ENCODE results near the gene CAPN13. TPM values are rescaled to one million over a fixed set of nuclear protein-coding genes. Genes with fewer than 3 reads are reported as not detected.

Gene CAPN13
- total and polyA plus RNA-seq, 4 donors, result 0.13 to 0.42 TPM; not detected in 2

DNA sequence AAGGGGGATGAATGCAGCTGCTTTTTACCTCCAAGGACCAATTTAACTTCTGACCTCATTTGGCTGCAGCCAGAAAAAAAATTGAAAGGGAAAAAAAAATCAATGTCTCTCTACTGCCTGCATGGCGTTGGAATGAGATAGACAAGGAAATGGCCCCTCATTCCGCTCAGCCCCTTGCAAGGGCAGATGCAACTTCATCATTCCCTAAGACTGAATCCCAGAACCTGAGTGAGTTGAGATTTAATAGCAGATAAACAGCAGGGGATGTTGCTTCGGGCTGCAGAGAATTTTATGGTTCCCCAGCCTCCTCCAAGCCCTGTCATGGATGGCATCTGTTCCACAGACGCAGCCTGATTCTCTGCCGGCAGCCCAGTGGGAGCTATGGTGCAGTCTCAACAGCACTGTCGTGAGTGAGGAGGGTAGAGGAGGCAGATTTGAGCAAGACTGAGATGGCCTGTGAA lies 49.0 kb downstream of the CAPN13 start:
- TF ChIP-seq, protein P1, sequence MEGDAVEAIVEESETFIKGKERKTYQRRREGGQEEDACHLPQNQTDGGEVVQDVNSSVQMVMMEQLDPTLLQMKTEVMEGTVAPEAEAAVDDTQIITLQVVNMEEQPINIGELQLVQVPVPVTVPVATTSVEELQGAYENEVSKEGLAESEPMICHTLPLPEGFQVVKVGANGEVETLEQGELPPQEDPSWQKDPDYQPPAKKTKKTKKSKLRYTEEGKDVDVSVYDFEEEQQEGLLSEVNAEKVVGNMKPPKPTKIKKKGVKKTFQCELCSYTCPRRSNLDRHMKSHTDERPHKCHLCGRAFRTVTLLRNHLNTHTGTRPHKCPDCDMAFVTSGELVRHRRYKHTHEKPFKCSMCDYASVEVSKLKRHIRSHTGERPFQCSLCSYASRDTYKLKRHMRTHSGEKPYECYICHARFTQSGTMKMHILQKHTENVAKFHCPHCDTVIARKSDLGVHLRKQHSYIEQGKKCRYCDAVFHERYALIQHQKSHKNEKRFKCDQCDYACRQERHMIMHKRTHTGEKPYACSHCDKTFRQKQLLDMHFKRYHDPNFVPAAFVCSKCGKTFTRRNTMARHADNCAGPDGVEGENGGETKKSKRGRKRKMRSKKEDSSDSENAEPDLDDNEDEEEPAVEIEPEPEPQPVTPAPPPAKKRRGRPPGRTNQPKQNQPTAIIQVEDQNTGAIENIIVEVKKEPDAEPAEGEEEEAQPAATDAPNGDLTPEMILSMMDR (IDR thresholded peaks at IDR 0.05; ENCODE audit: low read depth, low read length, missing input control), result no peak
- no peak for TF ChIP-seq NR2F2 (IDR thresholded peaks at IDR 0.05)
- TF ChIP-seq FOXA1 (IDR thresholded peaks at IDR 0.05), result no peak
- no peak for TF ChIP-seq RAD21 (IDR thresholded peaks at IDR 0.05)
- no peak for TF ChIP-seq HNF4A (conservative IDR thresholded peaks at IDR 0.05)
- TF ChIP-seq YY1 (IDR thresholded peaks at IDR 0.05), result no peak
- no peak for TF ChIP-seq JUND (IDR thresholded peaks at IDR 0.05)
- TF ChIP-seq TAF1 (conservative IDR thresholded peaks at IDR 0.05), result no peak
- no peak for TF ChIP-seq HNF4G (IDR thresholded peaks at IDR 0.05)
- no peak for TF ChIP-seq RXRA (IDR thresholded peaks at IDR 0.05)
- TF ChIP-seq, protein P2, sequence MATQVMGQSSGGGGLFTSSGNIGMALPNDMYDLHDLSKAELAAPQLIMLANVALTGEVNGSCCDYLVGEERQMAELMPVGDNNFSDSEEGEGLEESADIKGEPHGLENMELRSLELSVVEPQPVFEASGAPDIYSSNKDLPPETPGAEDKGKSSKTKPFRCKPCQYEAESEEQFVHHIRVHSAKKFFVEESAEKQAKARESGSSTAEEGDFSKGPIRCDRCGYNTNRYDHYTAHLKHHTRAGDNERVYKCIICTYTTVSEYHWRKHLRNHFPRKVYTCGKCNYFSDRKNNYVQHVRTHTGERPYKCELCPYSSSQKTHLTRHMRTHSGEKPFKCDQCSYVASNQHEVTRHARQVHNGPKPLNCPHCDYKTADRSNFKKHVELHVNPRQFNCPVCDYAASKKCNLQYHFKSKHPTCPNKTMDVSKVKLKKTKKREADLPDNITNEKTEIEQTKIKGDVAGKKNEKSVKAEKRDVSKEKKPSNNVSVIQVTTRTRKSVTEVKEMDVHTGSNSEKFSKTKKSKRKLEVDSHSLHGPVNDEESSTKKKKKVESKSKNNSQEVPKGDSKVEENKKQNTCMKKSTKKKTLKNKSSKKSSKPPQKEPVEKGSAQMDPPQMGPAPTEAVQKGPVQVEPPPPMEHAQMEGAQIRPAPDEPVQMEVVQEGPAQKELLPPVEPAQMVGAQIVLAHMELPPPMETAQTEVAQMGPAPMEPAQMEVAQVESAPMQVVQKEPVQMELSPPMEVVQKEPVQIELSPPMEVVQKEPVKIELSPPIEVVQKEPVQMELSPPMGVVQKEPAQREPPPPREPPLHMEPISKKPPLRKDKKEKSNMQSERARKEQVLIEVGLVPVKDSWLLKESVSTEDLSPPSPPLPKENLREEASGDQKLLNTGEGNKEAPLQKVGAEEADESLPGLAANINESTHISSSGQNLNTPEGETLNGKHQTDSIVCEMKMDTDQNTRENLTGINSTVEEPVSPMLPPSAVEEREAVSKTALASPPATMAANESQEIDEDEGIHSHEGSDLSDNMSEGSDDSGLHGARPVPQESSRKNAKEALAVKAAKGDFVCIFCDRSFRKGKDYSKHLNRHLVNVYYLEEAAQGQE (IDR thresholded peaks at IDR 0.05), result no peak
- TF ChIP-seq, protein P3, sequence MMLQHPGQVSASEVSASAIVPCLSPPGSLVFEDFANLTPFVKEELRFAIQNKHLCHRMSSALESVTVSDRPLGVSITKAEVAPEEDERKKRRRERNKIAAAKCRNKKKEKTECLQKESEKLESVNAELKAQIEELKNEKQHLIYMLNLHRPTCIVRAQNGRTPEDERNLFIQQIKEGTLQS (IDR thresholded peaks at IDR 0.05), result no peak
- no peak for TF ChIP-seq SP1 (IDR thresholded peaks at IDR 0.05)
- TF ChIP-seq, protein P4, sequence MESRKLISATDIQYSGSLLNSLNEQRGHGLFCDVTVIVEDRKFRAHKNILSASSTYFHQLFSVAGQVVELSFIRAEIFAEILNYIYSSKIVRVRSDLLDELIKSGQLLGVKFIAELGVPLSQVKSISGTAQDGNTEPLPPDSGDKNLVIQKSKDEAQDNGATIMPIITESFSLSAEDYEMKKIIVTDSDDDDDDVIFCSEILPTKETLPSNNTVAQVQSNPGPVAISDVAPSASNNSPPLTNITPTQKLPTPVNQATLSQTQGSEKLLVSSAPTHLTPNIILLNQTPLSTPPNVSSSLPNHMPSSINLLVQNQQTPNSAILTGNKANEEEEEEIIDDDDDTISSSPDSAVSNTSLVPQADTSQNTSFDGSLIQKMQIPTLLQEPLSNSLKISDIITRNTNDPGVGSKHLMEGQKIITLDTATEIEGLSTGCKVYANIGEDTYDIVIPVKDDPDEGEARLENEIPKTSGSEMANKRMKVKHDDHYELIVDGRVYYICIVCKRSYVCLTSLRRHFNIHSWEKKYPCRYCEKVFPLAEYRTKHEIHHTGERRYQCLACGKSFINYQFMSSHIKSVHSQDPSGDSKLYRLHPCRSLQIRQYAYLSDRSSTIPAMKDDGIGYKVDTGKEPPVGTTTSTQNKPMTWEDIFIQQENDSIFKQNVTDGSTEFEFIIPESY (IDR thresholded peaks at IDR 0.05), result no peak
- no peak overlapping the region for H3K9ac ChIP-seq (ENCODE audit: low read depth in 1 of 2, low read length in 2 of 2)
- no peak overlapping the region for H3K4me3 ChIP-seq (ENCODE audit: low read depth in 1 of 3, low read length in 3 of 3)
- DNase-seq (ENCODE audit: low spot score), result no peak
- WGBS, result 63% methylated on average over 6 of the region's 6 CpGs
- H3K9me3 ChIP-seq (ENCODE audit: control insufficient read depth in 4 of 4, low read length in 3 of 4), result no peaks in the 10 kb centered on the region
- no peaks in the 10 kb centered on the region for H3K36me3 ChIP-seq (ENCODE audit: control insufficient read depth in 4 of 4, insufficient read depth in 3 of 4, low read depth in 1 of 4, low read length in 3 of 4)
- no peaks in the 10 kb centered on the region for H3K27me3 ChIP-seq (ENCODE audit: control insufficient read depth in 4 of 4, insufficient read depth in 4 of 4, low read length in 3 of 4)
- no peak overlapping the region for H3K27ac ChIP-seq (ENCODE audit: low read depth in 1 of 2, low read length in 2 of 2)
- no peaks in the 10 kb centered on the region for H3K4me1 ChIP-seq (ENCODE audit: control insufficient read depth in 4 of 4, insufficient read depth in 4 of 4, low read length in 3 of 4)

DNA sequence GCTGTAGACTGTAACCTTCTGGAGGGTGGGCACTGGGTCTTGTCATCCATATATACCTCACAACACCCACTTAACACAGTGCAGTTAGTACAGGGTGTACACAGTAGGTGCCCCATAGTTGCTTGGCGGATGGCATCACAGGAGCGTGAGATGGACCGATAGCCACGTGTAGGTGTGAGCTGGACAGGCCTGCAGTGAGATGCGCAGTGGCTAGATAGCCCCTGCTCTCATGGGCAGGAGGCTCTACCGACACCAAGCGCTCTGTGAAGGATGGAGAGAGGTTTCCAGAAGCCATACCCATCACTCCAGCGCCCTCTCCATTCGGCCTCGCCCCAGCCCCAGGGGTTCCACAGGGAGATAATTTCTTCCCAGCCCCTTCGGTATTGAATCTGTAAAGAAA lies 49.5 kb downstream of the CAPN13 start:
- no peak for DNase-seq (ENCODE audit: low spot score)
- H3K9me3 ChIP-seq (ENCODE audit: control insufficient read depth in 4 of 4, low read length in 3 of 4), result no peaks in the 10 kb centered on the region
- no peaks in the 10 kb centered on the region for H3K36me3 ChIP-seq (ENCODE audit: control insufficient read depth in 4 of 4, insufficient read depth in 3 of 4, low read depth in 1 of 4, low read length in 3 of 4)
- TF ChIP-seq TAF1 (conservative IDR thresholded peaks at IDR 0.05) (no peak), HNF4A (conservative IDR thresholded peaks at IDR 0.05) (no peak), NR2F2 (IDR thresholded peaks at IDR 0.05) (no peak), RAD21 (IDR thresholded peaks at IDR 0.05) (no peak), RXRA (IDR thresholded peaks at IDR 0.05) (no peak), HNF4G (IDR thresholded peaks at IDR 0.05) (no peak)
- TF ChIP-seq, protein P5, sequence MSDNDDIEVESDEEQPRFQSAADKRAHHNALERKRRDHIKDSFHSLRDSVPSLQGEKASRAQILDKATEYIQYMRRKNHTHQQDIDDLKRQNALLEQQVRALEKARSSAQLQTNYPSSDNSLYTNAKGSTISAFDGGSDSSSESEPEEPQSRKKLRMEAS (IDR thresholded peaks at IDR 0.05), result no peak
- H3K27me3 ChIP-seq (ENCODE audit: control insufficient read depth in 4 of 4, insufficient read depth in 4 of 4, low read length in 3 of 4), result no peaks in the 10 kb centered on the region
- H3K9ac ChIP-seq (ENCODE audit: low read depth in 1 of 2, low read length in 2 of 2), result no peak overlapping the region
- no peak overlapping the region for H3K4me3 ChIP-seq (ENCODE audit: low read depth in 1 of 3, low read length in 3 of 3)
- WGBS, result 91% methylated on average over 11 of the region's 11 CpGs
- no peak overlapping the region for H3K27ac ChIP-seq (ENCODE audit: low read depth in 1 of 2, low read length in 2 of 2)
- no peaks in the 10 kb centered on the region for H3K4me1 ChIP-seq (ENCODE audit: control insufficient read depth in 4 of 4, insufficient read depth in 4 of 4, low read length in 3 of 4)
